Measurements from ENCODE around the gene SDC3. TPM values are rescaled to one million over a fixed set of nuclear protein-coding genes. Genes with fewer than 3 reads are reported as not detected.
"Not testable (repeated sequence)": the region's sequence is repeated elsewhere in the genome, so short reads cannot be mapped to it uniquely, and the experiment has no call there.

Gene SDC3
- polyA plus RNA-seq, 1 donor = 51.8 TPM

DNA sequence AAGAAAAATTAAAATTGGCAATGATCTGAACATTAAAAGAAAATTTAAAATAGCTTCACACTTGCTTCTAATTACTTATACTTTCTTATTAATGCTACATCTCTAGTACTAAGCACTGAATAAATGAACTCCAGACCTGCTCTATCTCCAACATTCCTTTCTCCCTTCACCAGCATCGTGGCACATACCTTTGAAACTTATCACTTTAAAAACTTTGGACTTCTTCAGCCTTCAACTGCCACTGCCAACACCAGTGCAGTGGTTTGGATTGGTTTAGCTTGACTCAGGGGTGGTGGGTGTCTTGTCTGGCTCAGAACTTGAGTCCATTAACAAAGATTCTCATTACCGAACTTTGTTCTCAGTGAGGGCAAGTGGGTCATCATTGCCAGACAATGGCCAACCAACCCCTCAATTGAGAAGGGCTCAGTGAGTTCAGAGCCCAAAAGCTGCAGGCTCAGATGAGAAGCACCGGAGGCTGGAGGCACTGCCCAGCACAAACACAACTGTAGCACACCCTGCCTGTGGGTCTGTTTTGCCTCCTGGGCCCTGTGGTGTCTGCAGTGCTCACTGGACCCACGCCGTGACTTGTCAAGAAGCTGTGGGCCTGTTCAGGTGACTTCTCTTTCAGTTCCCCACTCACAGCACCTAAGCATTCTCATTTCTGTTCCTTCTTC is 40.4 kb upstream of the SDC3 start:
- H3K27me3 ChIP-seq (ENCODE audit: control insufficient read depth, insufficient read depth, low read length); H3K27ac ChIP-seq (ENCODE audit: low read length); H3K4me3 ChIP-seq (ENCODE audit: low read length); H3K9me3 ChIP-seq (ENCODE audit: control insufficient read depth, low read depth, low read length); H3K4me1 ChIP-seq (ENCODE audit: control insufficient read depth, insufficient read depth, low read length); DNase-seq: not testable (repeated sequence)
- no CpG with 5 or more reads among the region's 5 CpGs for WGBS (ENCODE audit: insufficient coverage, low lambda C conversion rate)
- H3K36me3 ChIP-seq (ENCODE audit: control insufficient read depth, insufficient read depth, low read length) = peaks cover 74% of the 10 kb centered on the region

- Histone ChIP-seq H3K36me3 (ENCODE audit: control insufficient read depth, insufficient read depth, low read length) (peaks cover 72% of the 10 kb centered on the region), H3K27me3 (ENCODE audit: control insufficient read depth, insufficient read depth, low read length) (no peaks in the 10 kb centered on the region), H3K4me1 (ENCODE audit: control insufficient read depth, insufficient read depth, low read length) (peaks cover 3% of the 10 kb centered on the region), H3K27ac (ENCODE audit: low read length) (no peak overlapping the region), H3K4me3 (ENCODE audit: low read length) (no peak overlapping the region), H3K9me3 (ENCODE audit: control insufficient read depth, low read depth, low read length) (no peaks in the 10 kb centered on the region)
- no CpG with 5 or more reads among the region's 3 CpGs for WGBS (ENCODE audit: insufficient coverage, low lambda C conversion rate)
- DNase-seq = no peak
These were observed 39.7 kb upstream of the SDC3 start for GRCh38 chr1:30948278-30948677.

GRCh38 chr1:30947212-30947611 is 38.7 kb upstream of the SDC3 start:
- H3K9me3 ChIP-seq (ENCODE audit: control insufficient read depth, low read depth, low read length) = no peaks in the 10 kb centered on the region
- DNase-seq = no peak
- no peak overlapping the region for H3K27ac ChIP-seq (ENCODE audit: low read length)
- peaks cover 71% of the 10 kb centered on the region for H3K36me3 ChIP-seq (ENCODE audit: control insufficient read depth, insufficient read depth, low read length)
- no peak overlapping the region for H3K4me3 ChIP-seq (ENCODE audit: low read length)
- H3K27me3 ChIP-seq (ENCODE audit: control insufficient read depth, insufficient read depth, low read length) = no peaks in the 10 kb centered on the region
- H3K4me1 ChIP-seq (ENCODE audit: control insufficient read depth, insufficient read depth, low read length) = peaks cover 3% of the 10 kb centered on the region

GRCh38 chr1:30942326-30942963 is 33.9 kb upstream of the SDC3 start:
- H3K36me3 ChIP-seq (ENCODE audit: control insufficient read depth, insufficient read depth, low read length) = peaks cover 68% of the 10 kb centered on the region
- H3K9me3 ChIP-seq (ENCODE audit: control insufficient read depth, low read depth, low read length) = no peaks in the 10 kb centered on the region
- H3K27ac ChIP-seq (ENCODE audit: low read length) = no peak overlapping the region
- WGBS (ENCODE audit: insufficient coverage, low lambda C conversion rate) = no CpG with 5 or more reads among the region's 7 CpGs
- DNase-seq = no peak
- no peaks in the 10 kb centered on the region for H3K27me3 ChIP-seq (ENCODE audit: control insufficient read depth, insufficient read depth, low read length)
- no peak overlapping the region for H3K4me3 ChIP-seq (ENCODE audit: low read length)
- no peaks in the 10 kb centered on the region for H3K4me1 ChIP-seq (ENCODE audit: control insufficient read depth, insufficient read depth, low read length)

- no peak for DNase-seq
- Histone ChIP-seq H3K4me1 (ENCODE audit: control insufficient read depth, insufficient read depth, low read length) (no peaks in the 10 kb centered on the region), H3K27me3 (ENCODE audit: control insufficient read depth, insufficient read depth, low read length) (no peaks in the 10 kb centered on the region), H3K27ac (ENCODE audit: low read length) (no peak overlapping the region), H3K36me3 (ENCODE audit: control insufficient read depth, insufficient read depth, low read length) (peaks cover 70% of the 10 kb centered on the region), H3K4me3 (ENCODE audit: low read length) (no peak overlapping the region), H3K9me3 (ENCODE audit: control insufficient read depth, low read depth, low read length) (no peaks in the 10 kb centered on the region)
These were observed 32.0 kb upstream of the SDC3 start for GRCh38 chr1:30940541-30940940.

GRCh38 chr1:30936541-30937171 is 28.1 kb upstream of the SDC3 start:
- Histone ChIP-seq H3K27me3 (ENCODE audit: control insufficient read depth, insufficient read depth, low read length) (no peaks in the 10 kb centered on the region), H3K9me3 (ENCODE audit: control insufficient read depth, low read depth, low read length) (no peaks in the 10 kb centered on the region), H3K4me3 (ENCODE audit: low read length) (no peak overlapping the region), H3K36me3 (ENCODE audit: control insufficient read depth, insufficient read depth, low read length) (peaks cover 73% of the 10 kb centered on the region), H3K27ac (ENCODE audit: low read length) (no peak overlapping the region), H3K4me1 (ENCODE audit: control insufficient read depth, insufficient read depth, low read length) (no peaks in the 10 kb centered on the region)
- no CpG with 5 or more reads among the region's 20 CpGs for WGBS (ENCODE audit: insufficient coverage, low lambda C conversion rate)
- no peak for DNase-seq

DNA sequence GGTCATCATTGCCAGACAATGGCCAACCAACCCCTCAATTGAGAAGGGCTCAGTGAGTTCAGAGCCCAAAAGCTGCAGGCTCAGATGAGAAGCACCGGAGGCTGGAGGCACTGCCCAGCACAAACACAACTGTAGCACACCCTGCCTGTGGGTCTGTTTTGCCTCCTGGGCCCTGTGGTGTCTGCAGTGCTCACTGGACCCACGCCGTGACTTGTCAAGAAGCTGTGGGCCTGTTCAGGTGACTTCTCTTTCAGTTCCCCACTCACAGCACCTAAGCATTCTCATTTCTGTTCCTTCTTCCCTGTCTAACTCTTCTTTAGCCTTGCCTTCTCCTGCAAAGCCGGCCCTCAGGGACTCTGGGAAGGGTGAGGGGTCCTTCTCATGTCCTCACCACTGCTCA is 27.2 kb upstream of the SDC3 start:
- not testable (repeated sequence) for H3K9me3 ChIP-seq (ENCODE audit: control insufficient read depth, low read depth, low read length); H3K4me1 ChIP-seq (ENCODE audit: control insufficient read depth, insufficient read depth, low read length); DNase-seq; H3K27ac ChIP-seq (ENCODE audit: low read length); H3K27me3 ChIP-seq (ENCODE audit: control insufficient read depth, insufficient read depth, low read length); H3K4me3 ChIP-seq (ENCODE audit: low read length)
- no CpG with 5 or more reads among the region's 4 CpGs for WGBS (ENCODE audit: insufficient coverage, low lambda C conversion rate)
- peaks cover 68% of the 10 kb centered on the region for H3K36me3 ChIP-seq (ENCODE audit: control insufficient read depth, insufficient read depth, low read length)

DNA sequence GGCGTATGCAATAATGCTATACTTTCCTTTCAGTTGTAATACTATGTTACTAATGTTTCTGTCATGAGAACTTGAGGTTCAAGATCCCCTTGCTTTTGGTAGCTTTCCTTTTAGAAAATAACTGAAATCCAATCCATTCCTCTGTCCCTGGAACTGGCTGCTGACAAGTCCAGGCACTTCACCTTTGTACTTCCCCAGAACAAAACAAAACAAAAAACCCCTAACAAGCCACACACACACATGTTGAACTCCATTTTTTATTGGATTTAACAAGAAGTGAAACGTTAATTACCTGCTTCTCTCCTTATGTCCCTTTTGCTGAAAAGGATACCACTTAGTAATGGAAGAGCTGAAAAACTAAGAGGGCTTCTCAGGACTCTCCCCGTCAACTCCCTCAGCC is 26.1 kb upstream of the SDC3 start:
- Histone ChIP-seq H3K4me1 (ENCODE audit: control insufficient read depth, insufficient read depth, low read length) (no peaks in the 10 kb centered on the region), H3K27me3 (ENCODE audit: control insufficient read depth, insufficient read depth, low read length) (no peaks in the 10 kb centered on the region), H3K9me3 (ENCODE audit: control insufficient read depth, low read depth, low read length) (no peaks in the 10 kb centered on the region), H3K36me3 (ENCODE audit: control insufficient read depth, insufficient read depth, low read length) (peaks cover 58% of the 10 kb centered on the region), H3K27ac (ENCODE audit: low read length) (no peak overlapping the region), H3K4me3 (ENCODE audit: low read length) (no peak overlapping the region)
- DNase-seq = no peak
- no CpG with 5 or more reads among the region's 3 CpGs for WGBS (ENCODE audit: insufficient coverage, low lambda C conversion rate)

- peaks cover 51% of the 10 kb centered on the region for H3K36me3 ChIP-seq (ENCODE audit: control insufficient read depth, insufficient read depth, low read length)
- WGBS (ENCODE audit: insufficient coverage, low lambda C conversion rate) = no CpG with 5 or more reads among the region's 4 CpGs
- no peak overlapping the region for H3K4me3 ChIP-seq (ENCODE audit: low read length)
- H3K4me1 ChIP-seq (ENCODE audit: control insufficient read depth, insufficient read depth, low read length) = no peaks in the 10 kb centered on the region
- H3K27me3 ChIP-seq (ENCODE audit: control insufficient read depth, insufficient read depth, low read length) = no peaks in the 10 kb centered on the region
- no peak for DNase-seq
- no peak overlapping the region for H3K27ac ChIP-seq (ENCODE audit: low read length)
- no peaks in the 10 kb centered on the region for H3K9me3 ChIP-seq (ENCODE audit: control insufficient read depth, low read depth, low read length)
These were observed 25.3 kb upstream of the SDC3 start for GRCh38 chr1:30933874-30934252.

DNA sequence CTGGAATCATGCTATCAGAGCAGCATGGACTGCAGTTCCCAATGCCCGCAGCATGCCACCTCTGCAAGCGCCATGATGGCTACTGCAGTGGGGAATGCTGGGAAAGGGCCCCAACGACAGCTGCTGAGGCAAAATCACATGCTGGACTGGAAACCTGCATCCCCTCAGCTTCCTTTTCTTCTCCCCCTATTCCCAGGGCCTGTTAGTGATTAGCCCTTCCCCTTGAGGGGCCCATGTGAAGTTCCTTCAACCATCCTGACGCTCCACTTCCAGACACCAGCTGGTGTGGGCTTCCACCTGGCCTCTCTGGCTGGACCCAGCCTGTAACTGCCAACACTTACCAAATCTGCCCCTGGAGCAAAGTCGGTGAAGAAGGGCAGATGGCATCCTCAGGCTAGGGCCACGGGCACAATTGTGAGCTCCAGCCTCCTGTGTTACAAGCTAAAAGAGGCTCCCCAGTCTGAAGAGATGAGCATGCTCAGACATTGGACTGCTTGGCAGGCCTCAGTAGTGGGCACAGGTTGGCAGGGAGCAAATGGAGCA is 22.1 kb upstream of the SDC3 start:
- no CpG with 5 or more reads among the region's 6 CpGs for WGBS (ENCODE audit: insufficient coverage, low lambda C conversion rate)

More for the DNA sequence above, 22.1 kb upstream of the SDC3 start:
- Histone ChIP-seq H3K4me1 (ENCODE audit: control insufficient read depth, insufficient read depth, low read length) (no peaks in the 10 kb centered on the region), H3K9me3 (ENCODE audit: control insufficient read depth, low read depth, low read length) (no peaks in the 10 kb centered on the region), H3K4me3 (ENCODE audit: low read length) (no peak overlapping the region), H3K27me3 (ENCODE audit: control insufficient read depth, insufficient read depth, low read length) (no peaks in the 10 kb centered on the region), H3K27ac (ENCODE audit: low read length) (no peak overlapping the region), H3K36me3 (ENCODE audit: control insufficient read depth, insufficient read depth, low read length) (peaks cover 28% of the 10 kb centered on the region)
- no peak for DNase-seq
